HG02870 (cell line): ENCODE results near the gene ERBB4.
"Not testable (repeated sequence)": the region's sequence is repeated elsewhere in the genome, so short reads cannot be mapped to it uniquely, and the experiment has no call there.

ENCODE experiments used
- ATAC-seq: cut with Tn5 transposase; IDR thresholded peaks from one replicate; pipeline ENCODE4 v1.9.1; 2021; ENCODE audit warnings: mild to moderate bottlenecking, moderate library complexity; ENCODE audit not compliant: unreplicated experiment

ERBB4 gene

GRCh38 chr2:212311807-212312404 lies 226.7 kb downstream of the ERBB4 start:
- no peak for ATAC-seq

DNA sequence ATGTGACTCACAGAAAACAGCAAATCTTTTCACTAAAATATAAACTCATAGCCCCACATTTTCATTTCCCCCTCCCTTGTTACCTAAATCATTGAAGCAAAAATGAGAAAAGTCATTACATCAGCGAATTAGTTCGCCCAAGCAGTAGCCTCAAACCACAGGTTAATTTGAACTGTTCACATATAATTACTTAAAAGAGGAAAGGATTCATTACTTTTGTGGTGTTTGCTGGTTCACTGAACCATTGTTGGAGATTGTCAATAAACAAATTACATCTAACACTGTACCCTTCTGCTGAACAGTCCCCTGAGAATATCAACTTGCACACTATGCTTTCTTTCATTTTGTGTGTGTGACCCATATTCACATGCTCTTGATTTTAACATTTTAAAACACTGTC lies 238.7 kb downstream of the ERBB4 start:
- ATAC-seq = no peak

GRCh38 chr2:212299333-212299732 lies 239.3 kb downstream of the ERBB4 start:
- no peak for ATAC-seq

DNA sequence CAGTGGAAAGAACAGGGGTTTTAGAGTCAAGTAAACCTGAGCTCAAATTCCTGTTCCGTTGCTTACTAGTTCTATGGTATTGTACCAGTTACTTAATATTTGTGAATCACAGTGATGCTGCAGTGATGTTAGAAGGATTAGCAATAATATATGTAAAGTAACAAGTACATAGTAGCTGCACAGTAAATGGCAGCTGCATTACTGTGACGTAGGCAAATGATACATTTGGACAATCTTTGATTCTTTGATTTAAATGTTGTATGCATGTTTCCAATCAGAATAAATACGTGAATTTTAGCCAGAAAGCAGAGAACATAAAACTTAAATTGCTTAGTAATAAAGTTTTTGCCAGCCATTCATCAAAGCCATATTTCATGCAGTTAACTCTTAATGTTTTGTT lies 243.0 kb downstream of the ERBB4 start:
- no peak for ATAC-seq

- no peak for ATAC-seq
Observed at GRCh38 chr2:212294816-212295215, 243.8 kb downstream of the ERBB4 start.

DNA sequence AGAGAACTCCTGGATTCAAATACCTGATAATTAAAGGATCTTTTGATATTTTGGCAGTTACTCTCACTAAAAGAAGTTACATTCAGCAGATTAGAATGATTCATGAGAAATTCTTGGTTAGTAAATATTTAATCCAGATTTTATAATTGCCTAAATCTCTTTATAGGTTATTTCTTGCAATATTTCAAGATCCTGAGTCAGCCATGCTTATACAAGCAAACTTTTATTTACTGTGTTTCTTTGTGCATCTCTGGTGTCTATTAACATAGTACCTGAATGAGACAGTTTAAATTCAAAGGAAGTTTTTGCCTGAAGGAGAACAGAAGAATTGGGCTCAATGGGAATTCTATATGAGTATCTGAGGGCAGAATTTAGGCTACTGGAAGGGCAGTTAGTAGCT lies 249.3 kb downstream of the ERBB4 start:
- ATAC-seq = no peak

- ATAC-seq = no peak
Observed at GRCh38 chr2:212288308-212288707, 250.3 kb downstream of the ERBB4 start.

GRCh38 chr2:212284166-212284565 lies 254.4 kb downstream of the ERBB4 start:
- ATAC-seq = no peak

DNA sequence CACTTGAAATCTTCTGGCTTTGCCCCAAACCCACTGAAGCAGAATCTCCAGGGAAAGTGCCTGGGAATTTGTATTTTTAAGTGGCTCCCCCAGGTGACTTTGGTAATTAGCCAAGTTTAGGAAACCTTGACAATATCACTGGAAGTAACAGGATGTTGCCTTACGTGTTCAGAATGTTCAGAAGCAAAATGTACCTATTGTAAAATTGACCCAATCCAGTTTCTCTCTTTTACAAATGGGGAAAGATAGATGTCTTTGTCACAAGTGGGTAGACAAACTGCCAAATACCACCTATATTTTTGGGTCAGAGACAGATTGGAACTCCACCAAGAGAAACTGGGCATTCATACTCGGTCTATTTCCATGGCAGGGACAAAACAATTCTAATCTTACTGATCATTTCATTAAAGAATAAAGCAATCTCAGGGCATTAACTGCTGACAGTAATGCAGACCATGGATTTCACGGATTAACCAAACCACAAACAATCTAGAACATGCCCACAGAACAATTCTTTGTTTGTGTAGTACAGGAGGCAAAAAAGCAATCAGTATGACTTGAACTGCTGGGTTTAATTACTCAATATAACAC lies 255.8 kb downstream of the ERBB4 start:
- ATAC-seq = no peak

GRCh38 chr2:212276813-212277212 lies 261.8 kb downstream of the ERBB4 start:
- ATAC-seq = no peak

GRCh38 chr2:212274215-212274614 lies 264.4 kb downstream of the ERBB4 start:
- no peak for ATAC-seq

GRCh38 chr2:212271583-212271982 lies 267.0 kb downstream of the ERBB4 start:
- ATAC-seq = no peak

DNA sequence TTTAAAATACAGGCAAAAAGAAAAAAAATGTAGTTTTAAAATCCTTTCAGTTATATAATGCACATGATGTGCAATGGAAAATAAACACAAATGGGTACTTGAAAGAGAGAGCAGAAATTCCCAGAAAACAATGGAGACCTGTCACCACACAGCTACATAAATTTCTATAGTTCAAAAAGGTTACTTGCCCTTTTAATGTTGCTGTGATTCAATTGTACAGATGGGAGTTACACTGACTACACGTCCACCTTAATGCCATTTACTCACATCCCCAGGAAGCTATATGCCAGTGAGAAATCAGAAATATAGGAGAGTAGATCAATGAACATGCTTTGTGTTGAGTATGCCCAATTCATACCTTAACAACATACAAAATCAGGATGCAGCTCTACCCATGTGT lies 269.6 kb downstream of the ERBB4 start:
- ATAC-seq = no peak

- no peak for ATAC-seq
Observed at GRCh38 chr2:212266297-212266696, 272.3 kb downstream of the ERBB4 start.

GRCh38 chr2:212265777-212266176 lies 272.8 kb downstream of the ERBB4 start:
- ATAC-seq = no peak

DNA sequence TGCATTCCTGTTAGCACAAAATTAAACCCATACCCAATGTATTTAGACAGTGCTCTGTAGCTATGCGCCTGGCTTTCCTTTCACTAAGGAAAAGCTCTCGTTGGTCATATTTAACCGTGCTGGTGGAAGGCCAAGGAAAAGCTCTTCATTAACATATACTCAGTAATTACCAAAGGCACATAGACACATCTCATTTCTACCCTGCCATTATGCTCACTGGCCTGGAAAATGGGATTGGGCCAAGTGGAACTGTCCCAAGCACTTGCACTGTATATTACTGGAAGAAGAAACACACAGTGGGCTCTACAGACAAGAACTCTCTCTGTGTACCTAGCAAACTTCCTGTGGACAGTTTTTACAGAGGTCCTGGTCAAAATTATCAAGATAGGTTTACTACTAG lies 274.4 kb downstream of the ERBB4 start:
- no peak for ATAC-seq

- ATAC-seq = no peak
Observed at GRCh38 chr2:212259226-212259625, 279.4 kb downstream of the ERBB4 start.

GRCh38 chr2:212254339-212254738 lies 284.3 kb downstream of the ERBB4 start:
- ATAC-seq = no peak

GRCh38 chr2:212249451-212249850 lies 289.2 kb downstream of the ERBB4 start:
- no peak for ATAC-seq

DNA sequence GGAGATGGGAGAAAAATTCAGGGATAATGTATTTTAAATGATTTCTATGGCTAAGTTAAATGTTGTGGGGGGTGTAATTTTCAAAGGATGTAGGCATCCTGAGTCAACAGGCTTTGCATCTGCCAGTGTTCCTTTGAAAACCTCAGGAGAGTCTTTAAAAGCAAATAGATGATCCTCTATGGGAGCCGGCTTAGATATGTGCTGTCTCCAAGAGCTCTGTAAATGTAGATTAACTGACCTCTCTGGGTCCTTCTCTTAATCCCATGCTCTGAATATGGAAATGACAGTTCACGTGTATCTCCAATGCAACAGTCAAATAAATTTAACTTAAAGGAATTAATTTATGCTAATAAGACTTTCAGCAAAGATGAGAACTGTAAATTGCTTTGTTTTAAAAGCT lies 292.7 kb downstream of the ERBB4 start:
- no peak for ATAC-seq

DNA sequence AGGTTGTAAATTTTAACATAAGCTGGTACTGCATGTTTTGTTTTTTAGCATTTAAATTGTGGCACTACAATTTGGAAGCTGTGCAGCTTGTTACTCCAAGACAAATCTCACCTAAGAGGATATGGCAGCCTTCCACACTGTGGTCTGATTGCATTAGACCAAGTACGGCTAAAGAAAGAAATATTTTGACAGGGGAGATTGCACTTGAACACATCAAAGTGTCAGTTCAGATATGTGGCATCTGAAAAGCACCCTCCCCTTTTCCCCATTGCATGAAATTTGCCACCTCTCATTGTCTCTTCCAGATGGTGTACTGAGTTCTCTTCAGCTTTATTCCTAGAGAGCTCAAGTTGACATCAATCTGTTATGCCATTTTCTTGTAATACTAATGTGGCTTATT lies 295.9 kb downstream of the ERBB4 start:
- ATAC-seq = no peak

- not testable (repeated sequence) for ATAC-seq
Observed at GRCh38 chr2:212238152-212238551, 300.4 kb downstream of the ERBB4 start.
